Measurements from ENCODE around the gene MYO9A.
"Not testable (repeated sequence)": the region's sequence is repeated elsewhere in the genome, so short reads cannot be mapped to it uniquely, and the experiment has no call there.

MYO9A gene

GRCh38 chr15:72116731-72117485, 1.0 kb downstream of the MYO9A start:
- peak overlapping the region; percentile 85 for H3K4me3 ChIP-seq (ENCODE audit: insufficient read depth, low read depth, low read length)
- peak overlapping the region; percentile 86 for H3K27ac ChIP-seq (ENCODE audit: insufficient read depth, low read depth, low read length, poor library complexity, severe bottlenecking)
- H3K27me3 ChIP-seq (ENCODE audit: control insufficient read depth, insufficient read depth, low read length, poor library complexity, severe bottlenecking), result no peaks in the 10 kb centered on the region
- no peaks in the 10 kb centered on the region for H3K4me1 ChIP-seq (ENCODE audit: control insufficient read depth, insufficient read depth, low read length)
- WGBS, 2 experiments, result 2 to 3% methylated on average over 24 of the region's 24 CpGs
- H3K9me3 ChIP-seq (ENCODE audit: control insufficient read depth, low read length), result no peaks in the 10 kb centered on the region
- no peaks in the 10 kb centered on the region for H3K36me3 ChIP-seq (ENCODE audit: control insufficient read depth, insufficient read depth, low read length)

GRCh38 chr15:72113347-72114031, 4.5 kb downstream of the MYO9A start:
- Histone ChIP-seq H3K27me3 (ENCODE audit: control insufficient read depth, insufficient read depth, low read length, poor library complexity, severe bottlenecking) (no peaks in the 10 kb centered on the region), H3K27ac (ENCODE audit: insufficient read depth, low read depth, low read length, poor library complexity, severe bottlenecking) (no peak overlapping the region), H3K9me3 (ENCODE audit: control insufficient read depth, low read length) (no peaks in the 10 kb centered on the region), H3K4me3 (ENCODE audit: insufficient read depth, low read depth, low read length) (no peak overlapping the region), H3K4me1 (ENCODE audit: control insufficient read depth, insufficient read depth, low read length) (no peaks in the 10 kb centered on the region), H3K36me3 (ENCODE audit: control insufficient read depth, insufficient read depth, low read length) (no peaks in the 10 kb centered on the region)
- WGBS, 2 experiments, result 88 to 91% methylated on average over 4 of the region's 4 CpGs

- Histone ChIP-seq H3K4me1 (ENCODE audit: control insufficient read depth, insufficient read depth, low read length) (no peaks in the 10 kb centered on the region), H3K4me3 (ENCODE audit: insufficient read depth, low read depth, low read length) (no peak overlapping the region), H3K27ac (ENCODE audit: insufficient read depth, low read depth, low read length, poor library complexity, severe bottlenecking) (no peak overlapping the region), H3K27me3 (ENCODE audit: control insufficient read depth, insufficient read depth, low read length, poor library complexity, severe bottlenecking) (no peaks in the 10 kb centered on the region), H3K9me3 (ENCODE audit: control insufficient read depth, low read length) (no peaks in the 10 kb centered on the region), H3K36me3 (ENCODE audit: control insufficient read depth, insufficient read depth, low read length) (no peaks in the 10 kb centered on the region)
These were observed 5.1 kb downstream of the MYO9A start for GRCh38 chr15:72112805-72113204.

- WGBS, 2 experiments, result 97 to 98% methylated on average over 2 of the region's 2 CpGs
- no peak overlapping the region for H3K27ac ChIP-seq (ENCODE audit: insufficient read depth, low read depth, low read length, poor library complexity, severe bottlenecking)
- no peak overlapping the region for H3K4me3 ChIP-seq (ENCODE audit: insufficient read depth, low read depth, low read length)
- no peaks in the 10 kb centered on the region for H3K36me3 ChIP-seq (ENCODE audit: control insufficient read depth, insufficient read depth, low read length)
- H3K27me3 ChIP-seq (ENCODE audit: control insufficient read depth, insufficient read depth, low read length, poor library complexity, severe bottlenecking), result no peaks in the 10 kb centered on the region
- H3K4me1 ChIP-seq (ENCODE audit: control insufficient read depth, insufficient read depth, low read length), result no peaks in the 10 kb centered on the region
- no peaks in the 10 kb centered on the region for H3K9me3 ChIP-seq (ENCODE audit: control insufficient read depth, low read length)
These were observed 5.8 kb downstream of the MYO9A start for GRCh38 chr15:72112116-72112515.

- no peaks in the 10 kb centered on the region for H3K4me1 ChIP-seq (ENCODE audit: control insufficient read depth, insufficient read depth, low read length)
- H3K9me3 ChIP-seq (ENCODE audit: control insufficient read depth, low read length), result no peaks in the 10 kb centered on the region
- H3K27ac ChIP-seq (ENCODE audit: insufficient read depth, low read depth, low read length, poor library complexity, severe bottlenecking), result no peak overlapping the region
- WGBS, 2 experiments, result 92 to 94% methylated on average over 3 of the region's 3 CpGs
- H3K36me3 ChIP-seq (ENCODE audit: control insufficient read depth, insufficient read depth, low read length), result no peaks in the 10 kb centered on the region
- H3K27me3 ChIP-seq (ENCODE audit: control insufficient read depth, insufficient read depth, low read length, poor library complexity, severe bottlenecking), result no peaks in the 10 kb centered on the region
- H3K4me3 ChIP-seq (ENCODE audit: insufficient read depth, low read depth, low read length), result no peak overlapping the region
These were observed 7.6 kb downstream of the MYO9A start for GRCh38 chr15:72110355-72110754.

GRCh38 chr15:72106068-72106467, 11.9 kb downstream of the MYO9A start:
- 96 to 100% methylated on average over 2 of the region's 2 CpGs for WGBS, 2 experiments
- H3K4me3 ChIP-seq (ENCODE audit: insufficient read depth, low read depth, low read length), result no peak overlapping the region
- no peak overlapping the region for H3K27ac ChIP-seq (ENCODE audit: insufficient read depth, low read depth, low read length, poor library complexity, severe bottlenecking)
- H3K27me3 ChIP-seq (ENCODE audit: control insufficient read depth, insufficient read depth, low read length, poor library complexity, severe bottlenecking), result no peaks in the 10 kb centered on the region
- no peaks in the 10 kb centered on the region for H3K4me1 ChIP-seq (ENCODE audit: control insufficient read depth, insufficient read depth, low read length)
- no peaks in the 10 kb centered on the region for H3K9me3 ChIP-seq (ENCODE audit: control insufficient read depth, low read length)
- H3K36me3 ChIP-seq (ENCODE audit: control insufficient read depth, insufficient read depth, low read length), result no peaks in the 10 kb centered on the region

- Histone ChIP-seq H3K9me3 (ENCODE audit: control insufficient read depth, low read length) (no peaks in the 10 kb centered on the region), H3K4me1 (ENCODE audit: control insufficient read depth, insufficient read depth, low read length) (no peaks in the 10 kb centered on the region), H3K4me3 (ENCODE audit: insufficient read depth, low read depth, low read length) (no peak overlapping the region), H3K36me3 (ENCODE audit: control insufficient read depth, insufficient read depth, low read length) (no peaks in the 10 kb centered on the region), H3K27ac (ENCODE audit: insufficient read depth, low read depth, low read length, poor library complexity, severe bottlenecking) (no peak overlapping the region), H3K27me3 (ENCODE audit: control insufficient read depth, insufficient read depth, low read length, poor library complexity, severe bottlenecking) (no peaks in the 10 kb centered on the region)
- 92 to 94% methylated on average over 3 of the region's 3 CpGs for WGBS, 2 experiments
These were observed 12.8 kb downstream of the MYO9A start for GRCh38 chr15:72105111-72105510.

- 97% methylated on average over 12 to 23 of the region's 33 CpGs for WGBS, 2 experiments
- H3K27me3 ChIP-seq (ENCODE audit: control insufficient read depth, insufficient read depth, low read length, poor library complexity, severe bottlenecking); H3K36me3 ChIP-seq (ENCODE audit: control insufficient read depth, insufficient read depth, low read length); H3K9me3 ChIP-seq (ENCODE audit: control insufficient read depth, low read length); H3K27ac ChIP-seq (ENCODE audit: insufficient read depth, low read depth, low read length, poor library complexity, severe bottlenecking); H3K4me3 ChIP-seq (ENCODE audit: insufficient read depth, low read depth, low read length); H3K4me1 ChIP-seq (ENCODE audit: control insufficient read depth, insufficient read depth, low read length): not testable (repeated sequence)
These were observed 17.4 kb downstream of the MYO9A start for GRCh38 chr15:72100551-72100950.

- Histone ChIP-seq H3K9me3 (ENCODE audit: control insufficient read depth, low read length) (no peaks in the 10 kb centered on the region), H3K4me1 (ENCODE audit: control insufficient read depth, insufficient read depth, low read length) (no peaks in the 10 kb centered on the region), H3K27ac (ENCODE audit: insufficient read depth, low read depth, low read length, poor library complexity, severe bottlenecking) (no peak overlapping the region), H3K36me3 (ENCODE audit: control insufficient read depth, insufficient read depth, low read length) (no peaks in the 10 kb centered on the region), H3K4me3 (ENCODE audit: insufficient read depth, low read depth, low read length) (no peak overlapping the region), H3K27me3 (ENCODE audit: control insufficient read depth, insufficient read depth, low read length, poor library complexity, severe bottlenecking) (no peaks in the 10 kb centered on the region)
- 94 to 98% methylated on average over 4 of the region's 4 CpGs for WGBS, 2 experiments
These were observed 18.8 kb downstream of the MYO9A start for GRCh38 chr15:72099155-72099554.

GRCh38 chr15:72098040-72098439, 19.9 kb downstream of the MYO9A start:
- Histone ChIP-seq H3K27me3 (ENCODE audit: control insufficient read depth, insufficient read depth, low read length, poor library complexity, severe bottlenecking) (no peaks in the 10 kb centered on the region), H3K4me3 (ENCODE audit: insufficient read depth, low read depth, low read length) (no peak overlapping the region), H3K4me1 (ENCODE audit: control insufficient read depth, insufficient read depth, low read length) (no peaks in the 10 kb centered on the region), H3K9me3 (ENCODE audit: control insufficient read depth, low read length) (no peaks in the 10 kb centered on the region), H3K27ac (ENCODE audit: insufficient read depth, low read depth, low read length, poor library complexity, severe bottlenecking) (no peak overlapping the region), H3K36me3 (ENCODE audit: control insufficient read depth, insufficient read depth, low read length) (no peaks in the 10 kb centered on the region)
